ENCODE measurements around the gene PKDREJ. TPM values are rescaled to one million over a fixed set of nuclear protein-coding genes. Genes with fewer than 3 reads are reported as not detected.

The PKDREJ gene
- total RNA-seq, 2 donors from 2014 or later, result 0.04 TPM; not detected in 1

GRCh38 chr22:46280063-46280817 lies 17.1 kb upstream of the PKDREJ start:
- no peak overlapping the region for H3K9ac ChIP-seq (ENCODE audit: extremely low read depth, low read length, poor library complexity, severe bottlenecking)
- H3K4me3 ChIP-seq (ENCODE audit: low read length), result no peak overlapping the region
- H3K9me3 ChIP-seq (ENCODE audit: control insufficient read depth, low read length), result peaks cover 9% of the 10 kb centered on the region
- no peak overlapping the region for H3K27ac ChIP-seq (ENCODE audit: low read depth, low read length)
- no peak for TF ChIP-seq CTCF (conservative IDR thresholded peaks at IDR 0.05)
- H3K4me3 Mint-ChIP-seq, result no peak overlapping the region
- peaks cover 75% of the 10 kb centered on the region for H3K36me3 ChIP-seq (ENCODE audit: control insufficient read depth, insufficient read depth, low read length)
- H3K4me1 ChIP-seq (ENCODE audit: control insufficient read depth, insufficient read depth, low read length), result no peaks in the 10 kb centered on the region
- H3K9me3 Mint-ChIP-seq, result peaks cover 3% of the 10 kb centered on the region
- DNase-seq, result no peak
- no peak overlapping the region for H3K27ac Mint-ChIP-seq
- H3K27me3 ChIP-seq (ENCODE audit: control insufficient read depth, insufficient read depth, low read length, poor library complexity, severe bottlenecking), result no peaks in the 10 kb centered on the region
- H3K36me3 Mint-ChIP-seq (ENCODE audit: low read depth), result peaks cover 62% of the 10 kb centered on the region
- WGBS, 2 experiments (ENCODE audit: insufficient coverage in 1 of 2, insufficient read length in 1 of 2), result 91 to 96% methylated on average over 8 to 12 of the region's 12 CpGs
- no peaks in the 10 kb centered on the region for H3K4me1 Mint-ChIP-seq
- H3K27me3 Mint-ChIP-seq (ENCODE audit: insufficient read depth), result no peaks in the 10 kb centered on the region

DNA sequence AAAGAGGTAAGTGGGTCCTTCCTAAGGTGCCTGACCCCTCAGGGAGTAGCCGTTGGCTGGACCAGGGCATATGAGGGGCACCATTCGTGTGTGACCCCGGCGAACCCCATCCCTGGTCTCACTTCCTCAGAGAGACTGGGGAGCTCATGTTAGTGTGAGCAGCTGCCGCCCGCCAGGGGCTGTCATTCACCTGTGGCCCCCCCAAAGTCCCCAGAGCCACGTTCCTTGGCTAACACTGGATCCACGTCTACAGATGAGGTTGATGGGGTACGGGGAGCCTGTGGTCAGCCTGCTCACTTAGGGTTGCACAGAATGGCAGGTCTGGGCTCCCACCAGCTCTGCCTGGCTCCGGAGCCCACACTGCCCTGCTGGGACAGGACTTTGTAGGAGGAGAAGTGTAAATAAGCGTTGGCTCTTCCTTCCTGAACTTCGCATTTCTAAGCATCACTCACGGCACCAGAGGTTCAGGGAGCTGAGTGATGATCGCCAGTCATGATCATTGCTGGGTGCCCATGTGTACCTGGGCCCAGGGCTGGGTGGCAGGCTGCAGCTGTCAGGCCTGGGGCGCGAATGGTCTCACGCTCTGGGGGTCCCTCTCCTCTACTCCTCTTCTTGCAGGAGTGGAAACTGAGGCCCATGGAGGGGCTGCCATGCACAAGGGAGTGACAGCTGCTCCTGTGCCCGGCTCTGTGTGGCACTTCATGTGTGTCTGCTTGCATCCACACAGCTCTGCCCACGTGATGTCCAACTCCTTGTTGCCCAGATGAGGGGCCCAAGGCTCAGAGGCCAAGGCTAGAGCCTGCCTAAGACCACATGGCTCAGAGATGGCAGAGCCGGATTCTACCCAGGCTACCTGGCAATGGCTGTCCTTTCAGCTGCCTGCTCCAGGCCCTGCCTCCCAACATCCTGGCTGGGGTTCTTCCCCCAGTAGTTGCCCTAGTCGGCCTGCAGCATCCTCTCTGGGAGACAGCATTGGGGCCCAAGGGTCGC lies 15.8 kb upstream of the PKDREJ start:
- Histone ChIP-seq H3K4me3 (ENCODE audit: low read length) (no peak overlapping the region), H3K4me1 (ENCODE audit: control insufficient read depth, insufficient read depth, low read length) (no peaks in the 10 kb centered on the region), H3K27me3 (ENCODE audit: control insufficient read depth, insufficient read depth, low read length, poor library complexity, severe bottlenecking) (no peaks in the 10 kb centered on the region), H3K9ac (ENCODE audit: extremely low read depth, low read length, poor library complexity, severe bottlenecking) (no peak overlapping the region), H3K9me3 (ENCODE audit: control insufficient read depth, low read length) (peaks cover 13% of the 10 kb centered on the region), H3K27ac (ENCODE audit: low read depth, low read length) (no peak overlapping the region), H3K36me3 (ENCODE audit: control insufficient read depth, insufficient read depth, low read length) (peaks cover 72% of the 10 kb centered on the region)
- no peaks in the 10 kb centered on the region for H3K4me1 Mint-ChIP-seq
- H3K27me3 Mint-ChIP-seq (ENCODE audit: insufficient read depth), result no peaks in the 10 kb centered on the region
- H3K4me3 Mint-ChIP-seq, result no peak overlapping the region
- H3K9me3 Mint-ChIP-seq, result peaks cover 6% of the 10 kb centered on the region
- H3K36me3 Mint-ChIP-seq (ENCODE audit: low read depth), result peaks cover 61% of the 10 kb centered on the region
- no peak for DNase-seq
- 91 to 93% methylated on average over 21 to 22 of the region's 22 CpGs for WGBS, 2 experiments (ENCODE audit: insufficient coverage in 1 of 2, insufficient read length in 1 of 2)
- H3K27ac Mint-ChIP-seq, result no peak overlapping the region
- TF ChIP-seq CTCF (conservative IDR thresholded peaks at IDR 0.05), result no peak

DNA sequence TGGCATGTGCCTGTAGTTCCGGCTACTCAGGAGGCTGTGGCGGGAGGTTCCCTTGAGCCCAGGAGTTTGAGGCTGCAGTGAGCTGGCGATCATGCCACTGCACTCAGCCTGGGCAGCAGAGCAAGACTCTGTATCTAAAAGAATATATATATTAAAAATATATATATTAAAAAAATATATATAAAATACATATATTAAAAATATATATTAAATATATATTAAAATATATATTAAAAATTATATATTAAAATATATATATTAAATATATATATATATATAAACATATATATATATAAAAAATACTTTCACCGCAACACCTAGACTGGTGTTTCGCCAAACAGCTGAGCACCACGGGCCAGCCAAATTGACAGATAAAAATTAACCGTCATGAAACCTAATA lies 13.4 kb upstream of the PKDREJ start:
- Mint-ChIP-seq H3K9me3 (peaks cover 6% of the 10 kb centered on the region), H3K27ac (no peak overlapping the region), H3K4me1 (no peaks in the 10 kb centered on the region), H3K27me3 (ENCODE audit: insufficient read depth) (no peaks in the 10 kb centered on the region), H3K36me3 (ENCODE audit: low read depth) (peaks cover 58% of the 10 kb centered on the region), H3K4me3 (no peak overlapping the region)
- DNase-seq, result no peak
- H3K9ac ChIP-seq (ENCODE audit: extremely low read depth, low read length, poor library complexity, severe bottlenecking), result no peak overlapping the region
- peaks cover 61% of the 10 kb centered on the region for H3K36me3 ChIP-seq (ENCODE audit: control insufficient read depth, insufficient read depth, low read length)
- H3K4me1 ChIP-seq (ENCODE audit: control insufficient read depth, insufficient read depth, low read length), result no peaks in the 10 kb centered on the region
- no peak overlapping the region for H3K27ac ChIP-seq (ENCODE audit: low read depth, low read length)
- H3K9me3 ChIP-seq (ENCODE audit: control insufficient read depth, low read length), result peaks cover 13% of the 10 kb centered on the region
- no peaks in the 10 kb centered on the region for H3K27me3 ChIP-seq (ENCODE audit: control insufficient read depth, insufficient read depth, low read length, poor library complexity, severe bottlenecking)
- 86 to 94% methylated on average over 4 to 6 of the region's 7 CpGs for WGBS, 2 experiments (ENCODE audit: insufficient coverage in 1 of 2, insufficient read length in 1 of 2)
- H3K4me3 ChIP-seq (ENCODE audit: low read length), result no peak overlapping the region
- no peak for TF ChIP-seq CTCF (conservative IDR thresholded peaks at IDR 0.05)
